Kidney capillary endothelial cell (primary cell): ENCODE results near the gene BAG1.

ENCODE experiments used
- DNase-seq: peaks from one replicate; pipeline ENCODE4 v3.0.0-alpha.2; 2018; ENCODE audit warnings: low spot score

The BAG1 gene

DNA sequence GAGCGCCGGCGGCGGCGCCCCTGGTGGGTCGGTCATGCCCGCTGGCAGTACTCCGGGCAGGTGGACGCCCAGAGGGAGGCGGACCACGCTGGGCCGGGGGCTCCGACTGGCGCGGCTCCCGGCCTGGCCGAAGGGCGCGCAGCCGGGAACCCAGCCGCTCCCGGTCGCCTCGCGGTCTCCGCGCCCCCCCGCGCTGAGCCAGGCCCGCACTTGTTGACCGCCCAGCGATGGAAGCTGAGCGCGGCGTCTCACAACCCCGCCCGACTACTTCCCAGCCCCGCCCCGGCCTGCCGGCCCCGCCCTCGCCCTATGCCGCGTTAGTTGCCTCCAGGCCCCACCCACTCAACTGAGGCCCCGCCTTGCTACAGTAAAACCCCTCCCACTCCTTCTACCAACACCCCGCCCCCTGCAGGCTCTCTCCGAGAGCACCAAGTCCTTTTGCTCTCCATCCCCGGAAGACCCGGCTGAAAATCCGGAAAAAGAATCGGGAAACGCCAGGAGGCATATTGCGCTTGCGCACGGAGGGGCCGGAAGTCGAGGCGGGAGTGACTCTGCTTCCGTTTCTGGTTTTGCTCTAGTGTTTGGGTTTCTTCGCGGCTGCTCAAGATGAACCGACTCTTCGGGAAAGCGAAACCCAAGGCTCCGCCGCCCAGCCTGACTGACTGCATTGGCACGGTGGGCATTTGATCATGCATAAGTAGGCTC is at the start of gene BAG1, which contains the start of gene CHMP5:
BAG1 (minus strand) TSS at position 236 of the 705 bp plus-strand sequence.
CHMP5 (plus strand) TSS at position 577 of the 705 bp plus-strand sequence; CDS start at position 607, 30 bp downstream.
- peak; percentile 100 for DNase-seq

DNA sequence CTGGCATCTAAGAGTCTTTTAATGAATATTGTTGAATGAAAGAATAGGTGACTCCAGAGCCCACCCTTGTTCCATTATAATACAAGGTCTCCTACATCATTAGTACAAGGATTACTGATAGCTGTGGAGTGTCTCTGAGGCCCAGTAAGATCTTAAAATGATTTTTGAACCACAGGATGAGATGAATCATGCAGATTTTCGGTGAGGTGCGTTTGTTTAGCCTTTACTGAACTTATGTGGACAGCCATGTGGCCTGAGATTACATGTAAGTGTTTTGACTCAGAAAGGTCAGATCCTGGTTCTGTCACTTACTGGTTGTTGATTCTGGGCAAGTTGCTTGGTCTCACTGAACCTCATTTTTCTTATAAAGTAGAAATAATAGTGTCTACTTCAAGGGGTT is 47.4 kb upstream of the BAG1 start:
- no peak for DNase-seq

DNA sequence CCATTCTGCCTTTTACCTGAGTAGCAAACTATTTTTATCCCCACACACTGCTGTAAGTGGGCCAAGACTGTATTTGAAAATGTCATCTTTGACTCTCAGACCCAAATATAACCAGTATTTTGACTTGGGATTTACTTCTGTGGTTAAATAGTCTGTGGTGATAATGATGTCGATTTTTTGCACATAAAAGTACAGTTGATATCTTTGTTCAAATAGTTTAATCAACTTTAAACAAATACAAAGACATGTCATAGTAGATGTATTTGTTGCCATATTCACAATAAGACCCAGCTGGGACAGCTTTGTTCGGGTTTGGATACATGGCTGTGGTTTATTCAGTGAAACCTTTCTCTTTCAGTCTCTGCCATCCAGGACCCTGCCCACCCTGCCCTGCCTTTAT is 46.2 kb upstream of the BAG1 start:
- no peak for DNase-seq

DNA sequence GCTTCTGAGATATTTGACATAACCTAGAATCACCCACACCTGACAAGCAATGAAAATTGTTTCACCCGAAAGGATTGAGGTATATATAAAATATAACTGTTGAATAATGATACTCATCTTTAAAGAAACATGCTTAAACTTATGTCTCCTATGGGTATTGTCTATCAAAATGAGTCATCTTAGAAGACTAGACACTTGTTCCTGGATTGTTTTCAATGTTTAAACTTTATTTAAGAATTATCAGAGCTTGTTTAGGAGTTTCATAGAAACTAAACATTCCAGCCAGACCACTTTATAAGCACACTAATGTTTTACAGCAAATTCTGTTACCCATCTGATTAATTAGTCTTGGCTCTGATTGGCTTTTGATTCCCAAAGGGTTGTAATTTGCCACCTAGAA is 45.4 kb upstream of the BAG1 start:
- no peak for DNase-seq

DNA sequence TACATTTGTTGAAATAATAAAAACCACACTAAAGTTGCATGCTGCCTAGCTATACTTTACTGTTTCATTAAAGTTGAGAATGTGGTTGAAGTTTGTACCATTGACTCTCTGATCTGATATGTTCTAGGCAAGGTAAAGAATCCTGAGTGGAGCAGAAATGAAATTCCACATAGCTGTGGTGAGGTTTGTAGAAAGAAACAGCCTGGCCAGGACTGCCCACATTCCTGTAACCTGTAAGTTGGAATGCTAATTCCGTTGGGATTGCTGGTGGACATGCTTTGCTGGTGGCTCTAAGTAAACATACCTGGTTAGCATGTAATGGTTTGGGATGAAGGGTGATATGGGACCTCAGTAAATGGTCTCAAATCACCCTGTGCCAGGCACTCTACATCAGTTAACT is 42.6 kb upstream of the BAG1 start:
- DNase-seq = no peak

DNA sequence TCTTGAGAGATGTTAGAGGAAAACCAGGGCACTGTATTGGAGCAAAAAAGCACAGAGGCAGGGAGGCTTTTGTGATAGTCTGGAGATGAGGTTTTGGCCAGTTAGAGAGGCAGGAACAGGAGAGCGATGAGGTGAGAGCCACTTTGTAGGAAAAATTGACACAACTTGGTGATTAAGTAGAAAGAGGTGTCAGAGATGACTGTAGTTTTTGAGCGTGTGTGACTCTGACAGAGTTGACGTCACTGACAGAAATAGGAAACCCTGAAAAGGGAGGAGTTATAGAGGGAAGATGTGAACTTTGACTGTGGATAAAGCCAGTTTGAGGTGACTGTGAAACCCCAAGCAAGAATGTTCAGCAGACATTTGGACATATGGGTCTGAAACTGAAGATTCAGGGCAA is 41.5 kb upstream of the BAG1 start:
- no peak for DNase-seq

DNA sequence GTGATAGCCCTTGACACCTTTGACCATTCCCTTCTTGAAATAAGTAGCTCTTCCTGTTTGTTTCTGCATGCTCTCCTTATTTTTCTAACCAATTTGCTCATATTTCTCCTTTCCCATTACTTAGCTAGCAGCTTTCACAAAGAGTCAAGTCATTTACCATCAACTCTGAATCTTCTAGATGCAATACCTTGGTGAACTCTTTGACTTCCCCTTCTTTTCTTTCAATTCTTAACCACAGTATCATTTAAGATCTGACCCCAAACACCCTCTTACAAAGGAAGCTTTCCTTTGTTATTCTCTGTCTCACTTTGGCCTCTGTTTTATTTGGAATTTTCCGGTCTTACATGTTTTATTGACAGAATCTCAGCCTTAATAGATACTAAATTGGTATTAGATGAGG is 39.9 kb upstream of the BAG1 start:
- DNase-seq = no peak

DNA sequence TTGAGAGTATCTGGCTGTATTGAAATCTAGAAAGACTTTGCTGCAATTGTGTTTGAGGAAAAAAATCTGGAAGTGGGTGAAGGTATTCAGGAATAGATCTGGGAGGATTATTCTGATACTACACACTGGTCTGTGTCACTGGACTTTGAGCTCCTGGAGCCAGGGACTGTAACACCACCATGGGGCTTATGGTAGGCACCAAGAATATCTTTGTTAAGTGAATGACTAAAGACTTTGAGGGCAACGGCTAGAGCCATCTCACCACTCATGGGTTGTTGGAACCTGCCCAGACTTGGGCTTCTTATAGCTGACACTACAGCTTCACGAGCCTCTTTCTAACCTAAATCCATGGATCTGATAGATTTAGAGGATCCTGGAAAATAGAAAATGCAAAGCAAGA is 36.0 kb upstream of the BAG1 start:
- no peak for DNase-seq

DNA sequence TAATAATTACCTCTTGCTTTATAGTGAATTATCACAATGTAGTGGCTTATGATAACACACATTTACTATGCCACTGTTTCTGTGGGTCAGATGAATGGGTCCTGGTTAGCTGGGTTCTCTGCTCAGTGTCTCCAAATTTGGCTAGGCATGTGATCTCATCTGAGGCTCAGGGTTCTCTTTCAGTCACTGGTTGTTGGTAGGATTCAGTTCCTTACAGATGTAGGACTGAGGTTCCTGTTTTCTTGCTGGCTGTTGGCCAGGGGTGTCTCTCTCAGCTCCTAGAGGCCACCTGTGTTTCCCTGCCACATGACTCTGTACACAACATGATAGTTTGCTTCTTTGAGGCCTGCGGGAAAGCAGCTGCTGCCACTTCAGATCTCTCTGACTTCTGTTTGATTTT is 32.9 kb upstream of the BAG1 start:
- DNase-seq = no peak

DNA sequence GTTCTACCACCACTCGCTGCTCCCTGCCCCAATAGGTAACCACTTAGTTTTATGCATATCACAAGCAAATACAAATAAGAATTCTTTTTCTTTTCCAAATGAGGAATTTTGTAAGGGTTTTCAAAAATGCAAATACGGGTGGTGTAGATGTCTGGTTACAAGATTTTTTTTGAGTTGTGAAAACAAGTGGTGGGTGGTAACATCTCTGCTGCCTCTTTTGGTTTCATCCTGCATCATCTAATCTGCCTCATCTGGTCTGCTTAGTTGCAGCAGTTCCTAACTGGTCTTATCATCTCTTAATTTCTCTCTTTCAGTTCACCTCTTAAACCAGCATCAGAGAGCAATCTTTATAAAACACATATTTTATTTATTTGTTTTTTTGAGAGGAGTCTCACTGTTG is 31.1 kb upstream of the BAG1 start:
- no peak for DNase-seq

DNA sequence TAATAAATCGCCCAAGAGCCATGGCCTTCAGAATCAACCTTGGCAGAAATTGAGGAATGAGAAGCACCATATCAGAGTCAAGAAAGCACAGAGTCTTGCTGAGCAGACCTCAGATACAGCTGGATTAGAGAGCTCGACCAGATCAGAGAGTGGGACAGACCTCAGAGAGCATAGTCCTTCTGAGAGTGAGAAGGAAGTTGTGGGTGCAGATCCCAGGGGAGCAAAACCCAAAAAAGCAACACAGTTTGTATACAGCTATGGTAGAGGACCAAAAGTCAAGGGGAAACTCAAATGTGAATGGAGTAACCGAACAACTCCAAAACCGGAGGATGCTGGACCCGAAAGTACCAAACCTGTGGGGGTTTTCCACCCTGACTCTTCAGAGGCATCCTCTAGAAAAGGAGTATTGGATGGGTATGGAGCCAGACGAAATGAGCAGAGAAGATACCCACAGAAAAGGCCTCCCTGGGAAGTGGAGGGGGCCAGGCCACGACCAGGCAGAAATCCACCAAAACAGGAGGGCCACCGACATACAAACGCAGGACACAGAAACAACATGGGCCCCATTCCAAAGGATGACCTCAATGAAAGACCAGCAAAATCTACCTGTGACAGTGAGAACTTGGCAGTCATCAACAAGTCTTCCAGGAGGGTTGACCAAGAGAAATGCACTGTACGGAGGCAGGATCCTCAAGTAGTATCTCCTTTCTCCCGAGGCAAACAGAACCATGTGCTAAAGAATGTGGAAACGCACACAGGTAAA is 30.3 kb upstream of the BAG1 start:
- DNase-seq = no peak

DNA sequence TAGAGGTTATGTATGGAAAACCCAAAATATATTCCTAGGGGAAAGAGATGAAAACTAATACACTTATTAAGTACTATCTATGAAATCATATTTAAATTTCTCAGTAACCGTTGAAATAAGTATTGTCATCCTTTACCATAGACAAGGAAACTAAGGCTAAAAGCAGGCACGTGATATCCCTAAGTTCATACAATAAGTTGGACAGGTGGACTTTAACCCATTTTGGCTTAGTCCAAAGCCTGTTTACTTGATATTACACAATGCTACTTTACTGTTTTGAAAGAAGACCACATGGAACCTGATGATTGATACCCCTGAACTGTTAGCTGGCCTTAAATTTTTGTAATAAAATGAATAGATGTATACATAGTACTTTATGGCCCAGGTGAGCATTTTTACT is 29.3 kb upstream of the BAG1 start:
- no peak for DNase-seq

DNA sequence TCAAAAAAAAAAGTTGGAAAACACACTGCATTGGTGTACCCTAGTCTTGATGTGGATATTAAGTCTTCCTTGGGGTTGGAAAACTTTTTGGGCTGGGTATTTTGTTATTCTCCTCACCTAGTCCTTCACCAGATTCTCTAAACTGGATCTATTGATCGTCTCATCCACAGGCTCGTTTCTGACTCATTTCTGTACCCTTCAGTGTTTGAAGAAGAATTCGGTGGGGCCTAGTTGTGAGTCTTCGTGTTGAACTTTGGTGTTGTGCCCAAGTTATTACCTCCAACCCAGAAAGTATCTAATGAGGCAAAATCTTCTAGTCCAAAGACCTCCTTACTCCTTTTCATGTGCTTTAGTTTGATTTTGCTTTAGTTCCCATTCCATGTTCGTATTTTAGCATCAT is 27.4 kb upstream of the BAG1 start:
- DNase-seq = no peak

DNA sequence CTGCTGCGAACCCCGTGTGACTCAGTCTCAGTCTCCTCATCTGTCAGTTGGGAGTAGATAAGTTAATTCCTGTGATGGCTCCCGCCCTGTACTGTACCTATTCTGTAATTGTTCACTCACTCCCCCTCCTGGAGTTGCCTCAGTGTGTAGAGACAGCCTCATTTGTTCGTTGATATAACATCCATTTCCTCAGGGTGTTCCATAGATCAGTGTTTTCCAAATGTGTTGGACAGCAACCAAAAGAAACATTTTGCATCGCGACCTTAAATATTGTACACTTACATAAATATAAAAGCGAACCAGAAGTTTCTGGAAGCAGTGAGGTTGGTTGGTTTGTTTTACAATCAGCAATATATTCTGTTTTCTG is 26.5 kb upstream of the BAG1 start:
- DNase-seq = no peak

DNA sequence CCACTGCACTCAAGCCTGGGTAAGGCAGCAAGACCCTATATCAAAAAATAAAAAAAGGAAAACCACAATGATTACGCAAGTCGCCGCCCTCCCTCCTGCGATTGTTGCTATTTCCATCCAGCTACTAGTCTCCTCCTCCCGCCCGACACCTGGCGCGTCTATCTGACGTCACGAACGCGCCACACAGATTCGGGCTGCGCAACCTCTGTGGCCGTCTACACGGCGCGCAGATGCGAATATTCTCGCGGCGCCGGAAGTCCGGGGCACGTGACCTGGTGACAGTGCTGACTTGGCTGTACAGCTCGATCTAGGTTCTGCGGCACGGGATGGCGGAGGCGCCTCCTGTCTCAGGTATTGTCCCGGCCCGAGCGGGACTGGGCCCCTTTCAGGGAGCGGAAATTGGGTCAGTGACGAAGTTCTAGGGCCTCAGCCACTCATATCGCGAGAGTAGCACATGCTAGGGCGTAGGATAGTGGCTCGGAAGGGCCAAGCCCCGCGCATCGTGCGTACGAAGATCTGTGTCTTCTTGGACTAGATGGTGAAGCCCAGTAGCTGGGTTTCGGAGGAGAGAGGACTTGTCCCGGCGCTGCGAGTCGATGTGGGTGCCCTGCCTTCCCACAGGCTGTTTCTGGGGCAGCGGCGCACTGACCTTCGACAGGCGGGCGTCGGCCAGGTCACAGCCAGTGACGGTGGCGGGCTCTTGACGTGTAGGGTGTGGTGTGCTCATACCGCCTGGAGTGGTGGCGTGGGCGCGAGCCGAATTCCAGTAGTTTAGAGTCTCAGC is 25.9 kb upstream of the BAG1 start, which contains the start of gene NFX1:
NFX1 (plus strand) TSS at position 270 of the 784 bp plus-strand sequence; CDS start at position 327, 57 bp downstream.
- DNase-seq = peak; percentile 97

DNA sequence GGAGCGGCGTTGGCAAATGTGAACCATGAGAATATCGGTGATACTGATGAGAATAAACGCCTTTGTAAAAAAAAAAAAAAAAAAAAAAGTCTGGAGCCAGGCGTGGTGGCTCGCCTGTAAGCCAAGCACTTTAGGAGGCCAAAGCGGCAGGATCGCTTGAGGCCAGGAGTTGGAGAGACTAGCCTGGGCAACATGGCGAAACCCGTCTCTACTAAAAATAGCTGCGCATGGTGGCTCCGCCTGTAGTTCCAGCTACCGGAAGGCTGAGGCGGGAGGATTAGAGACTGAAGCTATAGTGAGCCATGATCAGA is 25.4 kb upstream of the BAG1 start:
- DNase-seq = no peak

DNA sequence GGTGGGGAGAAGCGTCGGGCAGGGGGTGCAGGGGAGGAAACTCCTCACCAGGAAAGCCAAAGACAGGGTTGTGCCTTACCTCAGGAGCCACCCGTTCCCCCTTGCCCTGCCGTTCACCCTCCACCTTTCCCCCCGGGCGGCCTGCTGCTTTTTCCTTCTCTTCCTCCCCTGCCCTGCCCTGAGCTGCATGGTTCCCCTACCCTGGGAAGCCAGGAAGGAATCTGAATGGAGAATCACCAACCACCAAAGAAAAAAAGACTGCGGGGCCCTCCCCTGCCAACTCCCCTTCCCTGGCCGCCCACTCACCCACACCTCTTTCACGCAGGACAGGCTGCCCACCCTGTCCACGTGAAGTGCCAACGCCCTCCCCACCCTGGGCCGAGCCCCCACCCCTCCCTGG is 25.0 kb upstream of the BAG1 start:
- DNase-seq = no peak

DNA sequence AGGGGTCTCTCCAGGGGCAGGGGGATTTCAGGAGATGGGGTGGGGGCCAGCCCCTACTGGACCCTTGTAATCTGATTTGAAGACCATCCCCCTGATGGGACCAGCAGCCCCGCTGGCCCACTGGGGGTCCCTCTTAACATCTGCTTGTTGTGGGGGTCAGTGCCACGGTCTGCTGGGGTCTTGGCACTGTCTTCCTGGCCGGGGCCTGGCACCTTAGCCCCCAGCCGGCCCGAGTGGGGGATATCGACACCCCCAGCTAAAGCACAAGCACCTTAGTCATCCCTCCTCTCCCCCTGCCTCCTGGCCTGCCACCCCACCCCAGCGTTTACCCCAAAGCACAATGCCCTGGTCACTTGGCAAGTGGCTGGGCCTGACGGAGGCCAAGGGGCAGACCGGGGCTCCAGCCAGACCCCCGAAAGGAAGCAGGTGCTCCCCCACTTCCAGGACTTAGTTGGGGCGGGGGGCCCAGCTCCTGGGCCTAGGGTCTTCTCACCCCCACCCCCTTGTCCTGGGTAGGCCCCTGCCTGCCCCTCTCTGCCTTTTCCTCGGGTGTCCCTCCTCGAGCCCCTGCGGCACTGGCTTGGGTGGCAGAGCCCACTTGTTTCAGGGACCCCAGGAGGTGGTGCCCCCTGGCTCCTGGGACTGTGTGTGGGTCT is 24.4 kb upstream of the BAG1 start:
- no peak for DNase-seq

DNA sequence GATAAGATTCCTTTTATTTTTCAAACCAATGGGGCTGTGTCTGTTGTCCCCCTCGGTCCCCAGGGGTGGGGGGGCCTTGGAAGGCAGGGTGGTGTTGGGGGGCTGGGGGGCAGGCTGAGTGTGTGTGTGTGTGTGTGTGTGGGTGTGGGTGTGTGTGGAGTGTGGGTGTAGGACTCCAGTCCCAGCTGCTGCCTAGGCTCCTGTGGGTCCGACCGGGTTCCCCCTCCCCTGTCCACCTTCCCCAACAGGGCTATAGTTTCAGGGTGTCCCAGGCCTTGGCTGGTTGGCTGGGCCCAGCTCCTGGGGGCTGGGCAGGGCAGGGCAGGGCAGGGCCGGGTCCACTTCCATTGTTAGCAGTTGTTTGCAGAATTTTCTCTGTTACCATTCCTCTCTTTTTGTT is 23.7 kb upstream of the BAG1 start:
- DNase-seq = no peak

DNA sequence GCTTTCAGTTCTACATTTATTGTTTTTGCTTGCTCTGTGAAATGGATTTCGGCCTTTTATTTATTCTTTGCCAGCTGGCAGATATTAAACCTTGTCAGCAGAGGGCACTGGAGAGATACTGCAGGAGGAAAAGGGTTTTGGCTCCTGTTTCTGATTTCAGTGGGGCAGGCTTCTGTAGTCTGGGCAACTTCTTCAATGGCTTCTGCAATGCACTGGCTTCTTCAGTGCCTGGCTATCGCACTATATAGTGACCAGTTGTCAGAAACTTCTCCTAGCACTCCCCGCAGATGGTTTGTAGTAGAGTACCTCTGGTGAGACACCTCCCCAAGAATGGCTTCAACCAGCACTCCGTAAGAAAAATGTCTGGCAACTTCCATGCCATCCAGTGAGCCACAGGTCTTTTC is 22.6 kb upstream of the BAG1 start:
- peak; percentile 61 for DNase-seq

DNA sequence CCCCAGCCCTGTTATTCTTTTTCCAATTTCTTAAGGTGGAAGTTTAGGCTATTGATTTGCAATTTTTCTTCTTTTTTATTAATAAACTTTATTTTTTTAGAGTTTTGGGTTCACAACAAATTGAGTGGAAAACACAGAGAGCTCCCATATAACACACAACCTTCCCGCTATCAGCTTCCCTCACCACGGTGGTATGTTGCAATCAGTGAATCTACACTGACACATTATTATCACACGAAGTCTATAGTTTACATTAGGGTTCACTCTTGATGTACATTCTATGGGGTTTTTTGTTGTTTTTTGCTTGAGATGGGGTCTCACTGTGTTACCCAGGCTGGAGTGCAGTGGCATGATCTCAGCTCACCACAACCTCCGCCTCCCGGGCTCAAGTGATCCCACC is 21.0 kb upstream of the BAG1 start:
- no peak for DNase-seq

DNA sequence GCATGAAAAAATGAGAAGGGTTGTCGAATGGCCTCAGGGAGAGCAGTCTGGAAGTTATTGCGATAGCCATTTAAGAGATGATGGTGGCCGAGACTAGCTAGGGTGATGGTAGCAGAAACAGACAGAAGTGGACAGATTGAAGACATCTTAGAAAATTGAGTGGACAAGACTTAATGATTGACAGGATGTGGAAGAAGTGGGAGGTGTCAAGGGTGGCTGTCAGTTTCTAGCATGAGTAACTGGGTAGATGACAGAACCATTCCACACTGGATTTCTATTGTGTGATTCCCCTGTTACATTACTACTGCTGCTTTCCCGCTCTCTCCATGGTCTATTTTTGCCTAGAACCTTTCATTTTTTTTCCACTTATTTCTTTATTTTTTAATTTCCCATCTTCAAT is 13.0 kb upstream of the BAG1 start:
- DNase-seq = no peak

DNA sequence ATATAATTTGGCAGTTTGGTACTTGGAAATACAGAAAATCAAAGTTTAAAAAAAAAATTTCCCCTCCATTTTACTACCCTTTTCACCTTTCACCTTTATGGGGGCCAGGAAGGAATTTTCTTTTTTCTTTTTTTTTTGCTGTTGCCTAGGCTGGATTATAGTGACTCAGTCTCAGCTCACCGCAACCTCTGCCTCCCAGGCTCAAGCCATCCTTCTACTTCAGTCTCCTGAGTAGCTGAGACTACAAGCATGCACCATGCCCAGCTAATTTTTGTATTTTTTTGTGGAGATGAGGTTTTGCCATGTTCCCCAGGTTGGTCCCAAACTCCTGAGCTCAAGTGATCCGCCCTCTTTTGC is 9.4 kb upstream of the BAG1 start:
- DNase-seq = no peak
